ENCODE measurements around the gene MYH13. TPM values are rescaled to one million over a fixed set of nuclear protein-coding genes. Genes with fewer than 3 reads are reported as not detected.

Gene MYH13
- polyA plus RNA-seq, 4 donors, result 0.01 to 0.06 TPM; not detected in 2

GRCh38 chr17:10286324-10286723 lies 86.5 kb downstream of the MYH13 start:
- H3K9me3 ChIP-seq (ENCODE audit: control insufficient read depth in 2 of 2, insufficient read depth in 1 of 2, low read depth in 1 of 2, low read length in 1 of 2), result no peaks in the 10 kb centered on the region
- H3K4me1 ChIP-seq (ENCODE audit: control insufficient read depth in 3 of 3, insufficient read depth in 2 of 3, low read depth in 1 of 3, low read length in 2 of 3), result no peaks in the 10 kb centered on the region
- H3K27me3 ChIP-seq (ENCODE audit: control insufficient read depth in 3 of 3, insufficient read depth in 3 of 3, low read length in 3 of 3), result peaks cover 0 to 4% (median 3%) of the 10 kb centered on the region in 3 donors
- H3K36me3 ChIP-seq (ENCODE audit: control insufficient read depth in 3 of 3, insufficient read depth in 2 of 3, low read depth in 1 of 3, low read length in 3 of 3), result no peaks in the 10 kb centered on the region
- 8 to 21% (median 17%) methylated on average over 1 of the region's 1 CpG for whole genome bisulfite sequencing, 3 donors
- no peak overlapping the region for H3K4me3 ChIP-seq (ENCODE audit: low read depth in 1 of 3, low read length in 3 of 3)
- no peak for FAIRE-seq
- DNase-seq, result no peak
- no peak overlapping the region for H3K27ac ChIP-seq (ENCODE audit: low read depth in 1 of 3, low read length in 2 of 3)

- Histone ChIP-seq H3K4me3 (ENCODE audit: low read depth in 1 of 3, low read length in 3 of 3) (no peak overlapping the region), H3K36me3 (ENCODE audit: control insufficient read depth in 3 of 3, insufficient read depth in 2 of 3, low read depth in 1 of 3, low read length in 3 of 3) (no peaks in the 10 kb centered on the region), H3K27ac (ENCODE audit: low read depth in 1 of 3, low read length in 2 of 3) (no peak overlapping the region), H3K27me3 (ENCODE audit: control insufficient read depth in 3 of 3, insufficient read depth in 3 of 3, low read length in 3 of 3) (peaks cover 0 to 4% (median 3%) of the 10 kb centered on the region in 3 donors), H3K9me3 (ENCODE audit: control insufficient read depth in 2 of 2, insufficient read depth in 1 of 2, low read depth in 1 of 2, low read length in 1 of 2) (no peaks in the 10 kb centered on the region), H3K4me1 (ENCODE audit: control insufficient read depth in 3 of 3, insufficient read depth in 2 of 3, low read depth in 1 of 3, low read length in 2 of 3) (no peaks in the 10 kb centered on the region)
- WGBS, 3 donors, result 68 to 82% (median 81%) methylated on average over 8 of the region's 8 CpGs
- DNase-seq (no peak), FAIRE-seq (no peak)
Observed at GRCh38 chr17:10285896-10286295, 86.9 kb downstream of the MYH13 start.

GRCh38 chr17:10280068-10280467 lies 92.7 kb downstream of the MYH13 start:
- DNase-seq (no peak), FAIRE-seq (no peak)
- Histone ChIP-seq H3K4me1 (ENCODE audit: control insufficient read depth in 3 of 3, insufficient read depth in 2 of 3, low read depth in 1 of 3, low read length in 2 of 3) (no peaks in the 10 kb centered on the region), H3K9me3 (ENCODE audit: control insufficient read depth in 2 of 2, insufficient read depth in 1 of 2, low read depth in 1 of 2, low read length in 1 of 2) (no peaks in the 10 kb centered on the region), H3K36me3 (ENCODE audit: control insufficient read depth in 3 of 3, insufficient read depth in 2 of 3, low read depth in 1 of 3, low read length in 3 of 3) (no peaks in the 10 kb centered on the region), H3K4me3 (ENCODE audit: low read depth in 1 of 3, low read length in 3 of 3) (no peak overlapping the region), H3K27me3 (ENCODE audit: control insufficient read depth in 3 of 3, insufficient read depth in 3 of 3, low read length in 3 of 3) (no peaks in the 10 kb centered on the region), H3K27ac (ENCODE audit: low read depth in 1 of 3, low read length in 2 of 3) (no peak overlapping the region)
- WGBS, 3 donors, result 63 to 89% (median 78%) methylated on average over 1 of the region's 1 CpG

GRCh38 chr17:10278218-10278617 lies 94.6 kb downstream of the MYH13 start:
- 15 to 30% (median 28%) methylated on average over 3 of the region's 3 CpGs for WGBS, 3 donors
- no peaks in the 10 kb centered on the region for H3K4me1 ChIP-seq (ENCODE audit: control insufficient read depth in 3 of 3, insufficient read depth in 2 of 3, low read depth in 1 of 3, low read length in 2 of 3)
- no peaks in the 10 kb centered on the region for H3K9me3 ChIP-seq (ENCODE audit: control insufficient read depth in 2 of 2, insufficient read depth in 1 of 2, low read depth in 1 of 2, low read length in 1 of 2)
- DNase-seq, result no peak
- H3K36me3 ChIP-seq (ENCODE audit: control insufficient read depth in 3 of 3, insufficient read depth in 2 of 3, low read depth in 1 of 3, low read length in 3 of 3), result no peaks in the 10 kb centered on the region
- H3K27ac ChIP-seq (ENCODE audit: low read depth in 1 of 3, low read length in 2 of 3), result no peak overlapping the region
- no peak for FAIRE-seq
- H3K4me3 ChIP-seq (ENCODE audit: low read depth in 1 of 3, low read length in 3 of 3), result no peak overlapping the region
- H3K27me3 ChIP-seq (ENCODE audit: control insufficient read depth in 3 of 3, insufficient read depth in 3 of 3, low read length in 3 of 3), result no peaks in the 10 kb centered on the region

- no peaks in the 10 kb centered on the region for H3K4me1 ChIP-seq (ENCODE audit: control insufficient read depth in 3 of 3, insufficient read depth in 2 of 3, low read depth in 1 of 3, low read length in 2 of 3)
- H3K27ac ChIP-seq (ENCODE audit: low read depth in 1 of 3, low read length in 2 of 3), result no peak overlapping the region
- DNase-seq (no peak), FAIRE-seq (no peak)
- no peak overlapping the region for H3K4me3 ChIP-seq (ENCODE audit: low read depth in 1 of 3, low read length in 3 of 3)
- WGBS, 3 donors, result 48 to 61% (median 51%) methylated on average over 3 of the region's 3 CpGs
- H3K36me3 ChIP-seq (ENCODE audit: control insufficient read depth in 3 of 3, insufficient read depth in 2 of 3, low read depth in 1 of 3, low read length in 3 of 3), result no peaks in the 10 kb centered on the region
- H3K27me3 ChIP-seq (ENCODE audit: control insufficient read depth in 3 of 3, insufficient read depth in 3 of 3, low read length in 3 of 3), result no peaks in the 10 kb centered on the region
- H3K9me3 ChIP-seq (ENCODE audit: control insufficient read depth in 2 of 2, insufficient read depth in 1 of 2, low read depth in 1 of 2, low read length in 1 of 2), result no peaks in the 10 kb centered on the region
Observed at GRCh38 chr17:10276436-10276835, 96.4 kb downstream of the MYH13 start.

GRCh38 chr17:10275418-10275817 lies 97.4 kb downstream of the MYH13 start:
- no peak overlapping the region for H3K27ac ChIP-seq (ENCODE audit: low read depth in 1 of 3, low read length in 2 of 3)
- H3K27me3 ChIP-seq (ENCODE audit: control insufficient read depth in 3 of 3, insufficient read depth in 3 of 3, low read length in 3 of 3), result no peaks in the 10 kb centered on the region
- no peaks in the 10 kb centered on the region for H3K9me3 ChIP-seq (ENCODE audit: control insufficient read depth in 2 of 2, insufficient read depth in 1 of 2, low read depth in 1 of 2, low read length in 1 of 2)
- no peaks in the 10 kb centered on the region for H3K36me3 ChIP-seq (ENCODE audit: control insufficient read depth in 3 of 3, insufficient read depth in 2 of 3, low read depth in 1 of 3, low read length in 3 of 3)
- no peak for DNase-seq
- 67 to 86% (median 74%) methylated on average over 8 of the region's 8 CpGs for WGBS, 3 donors
- H3K4me3 ChIP-seq (ENCODE audit: low read depth in 1 of 3, low read length in 3 of 3), result no peak overlapping the region
- no peak for FAIRE-seq
- H3K4me1 ChIP-seq (ENCODE audit: control insufficient read depth in 3 of 3, insufficient read depth in 2 of 3, low read depth in 1 of 3, low read length in 2 of 3), result no peaks in the 10 kb centered on the region

- FAIRE-seq, result no peak
- Histone ChIP-seq H3K27ac (ENCODE audit: low read depth in 1 of 3, low read length in 2 of 3) (no peak overlapping the region), H3K27me3 (ENCODE audit: control insufficient read depth in 3 of 3, insufficient read depth in 3 of 3, low read length in 3 of 3) (no peaks in the 10 kb centered on the region), H3K4me1 (ENCODE audit: control insufficient read depth in 3 of 3, insufficient read depth in 2 of 3, low read depth in 1 of 3, low read length in 2 of 3) (no peaks in the 10 kb centered on the region), H3K36me3 (ENCODE audit: control insufficient read depth in 3 of 3, insufficient read depth in 2 of 3, low read depth in 1 of 3, low read length in 3 of 3) (no peaks in the 10 kb centered on the region), H3K9me3 (ENCODE audit: control insufficient read depth in 2 of 2, insufficient read depth in 1 of 2, low read depth in 1 of 2, low read length in 1 of 2) (no peaks in the 10 kb centered on the region), H3K4me3 (ENCODE audit: low read depth in 1 of 3, low read length in 3 of 3) (no peak overlapping the region)
- whole genome bisulfite sequencing, 3 donors, result 66 to 86% (median 77%) methylated on average over 3 of the region's 3 CpGs
- no peak for DNase-seq
Observed at GRCh38 chr17:10271106-10271562, 101.7 kb downstream of the MYH13 start.

- Histone ChIP-seq H3K9me3 (ENCODE audit: control insufficient read depth in 2 of 2, insufficient read depth in 1 of 2, low read depth in 1 of 2, low read length in 1 of 2) (no peaks in the 10 kb centered on the region), H3K4me1 (ENCODE audit: control insufficient read depth in 3 of 3, insufficient read depth in 2 of 3, low read depth in 1 of 3, low read length in 2 of 3) (no peaks in the 10 kb centered on the region), H3K27me3 (ENCODE audit: control insufficient read depth in 3 of 3, insufficient read depth in 3 of 3, low read length in 3 of 3) (no peaks in the 10 kb centered on the region), H3K36me3 (ENCODE audit: control insufficient read depth in 3 of 3, insufficient read depth in 2 of 3, low read depth in 1 of 3, low read length in 3 of 3) (no peaks in the 10 kb centered on the region), H3K27ac (ENCODE audit: low read depth in 1 of 3, low read length in 2 of 3) (no peak overlapping the region), H3K4me3 (ENCODE audit: low read depth in 1 of 3, low read length in 3 of 3) (no peak overlapping the region)
- no peak for DNase-seq
- no peak for FAIRE-seq
- 71 to 87% (median 80%) methylated on average over 1 of the region's 1 CpG for WGBS, 3 donors
Observed at GRCh38 chr17:10270258-10270657, 102.5 kb downstream of the MYH13 start.

- no peaks in the 10 kb centered on the region for H3K27me3 ChIP-seq (ENCODE audit: control insufficient read depth in 3 of 3, insufficient read depth in 3 of 3, low read length in 3 of 3)
- no peaks in the 10 kb centered on the region for H3K9me3 ChIP-seq (ENCODE audit: control insufficient read depth in 2 of 2, insufficient read depth in 1 of 2, low read depth in 1 of 2, low read length in 1 of 2)
- no peak overlapping the region for H3K4me3 ChIP-seq (ENCODE audit: low read depth in 1 of 3, low read length in 3 of 3)
- no peaks in the 10 kb centered on the region for H3K4me1 ChIP-seq (ENCODE audit: control insufficient read depth in 3 of 3, insufficient read depth in 2 of 3, low read depth in 1 of 3, low read length in 2 of 3)
- H3K27ac ChIP-seq (ENCODE audit: low read depth in 1 of 3, low read length in 2 of 3), result no peak overlapping the region
- FAIRE-seq (no peak), DNase-seq (no peak)
- 79 to 82% (median 80%) methylated on average over 4 of the region's 4 CpGs for whole genome bisulfite sequencing, 3 donors
- H3K36me3 ChIP-seq (ENCODE audit: control insufficient read depth in 3 of 3, insufficient read depth in 2 of 3, low read depth in 1 of 3, low read length in 3 of 3), result no peaks in the 10 kb centered on the region
Observed at GRCh38 chr17:10268005-10268404, 104.8 kb downstream of the MYH13 start.
